LNCaP clone FGC (cell line): ENCODE measurements around the gene ISL1.

Experiments
- DNase-seq: peaks from one replicate; pipeline ENCODE4 v3.0.0-alpha.2; 2011; ENCODE audit warnings: low read depth
- H3K4me3 ChIP-seq: 2 replicates; pipeline ENCODE4 v1.5.1; 2011; ENCODE audit warnings: mild to moderate bottlenecking, low read depth, low read length, control low read depth
- TF ChIP-seq, protein P1 (sequence below): IDR thresholded peaks from 2 replicates; pipeline ENCODE4 v1.5.1; 2012; ENCODE audit warnings: mild to moderate bottlenecking; ENCODE audit not compliant: control insufficient read depth, insufficient read depth; ENCODE audit errors: extremely low read depth

The ISL1 gene

DNA sequence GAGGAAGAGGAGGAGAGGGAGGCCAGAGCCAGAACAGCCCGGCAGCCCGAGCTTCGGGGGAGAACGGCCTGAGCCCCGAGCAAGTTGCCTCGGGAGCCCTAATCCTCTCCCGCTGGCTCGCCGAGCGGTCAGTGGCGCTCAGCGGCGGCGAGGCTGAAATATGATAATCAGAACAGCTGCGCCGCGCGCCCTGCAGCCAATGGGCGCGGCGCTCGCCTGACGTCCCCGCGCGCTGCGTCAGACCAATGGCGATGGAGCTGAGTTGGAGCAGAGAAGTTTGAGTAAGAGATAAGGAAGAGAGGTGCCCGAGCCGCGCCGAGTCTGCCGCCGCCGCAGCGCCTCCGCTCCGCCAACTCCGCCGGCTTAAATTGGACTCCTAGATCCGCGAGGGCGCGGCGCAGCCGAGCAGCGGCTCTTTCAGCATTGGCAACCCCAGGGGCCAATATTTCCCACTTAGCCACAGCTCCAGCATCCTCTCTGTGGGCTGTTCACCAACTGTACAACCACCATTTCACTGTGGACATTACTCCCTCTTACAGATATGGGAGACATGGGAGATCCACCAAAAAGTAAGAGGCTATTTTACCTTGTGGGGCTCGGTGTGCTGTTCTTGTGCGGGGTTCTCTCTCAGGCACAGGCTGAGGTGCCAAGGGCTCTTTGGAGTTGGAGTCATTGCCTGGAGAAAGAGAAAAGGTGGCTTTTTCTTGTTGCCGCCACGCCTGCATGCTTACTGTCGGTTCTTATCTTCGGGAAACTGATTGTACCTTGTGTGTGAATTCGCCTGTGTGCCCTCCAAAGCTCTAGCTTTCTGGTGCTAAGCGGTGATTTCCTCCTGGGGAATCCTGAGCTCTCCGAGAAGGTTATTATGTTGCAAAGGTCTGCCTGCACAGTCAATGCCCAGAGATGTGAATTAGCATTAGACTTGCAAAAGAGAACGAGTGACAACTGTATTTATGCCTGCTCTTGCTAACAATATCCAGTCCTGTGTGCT is at the start of gene ISL1:
ISL1 (plus strand) TSS at position 318 of the 991 bp plus-strand sequence; CDS start at position 542, 224 bp downstream.
- TF ChIP-seq, protein P1, sequence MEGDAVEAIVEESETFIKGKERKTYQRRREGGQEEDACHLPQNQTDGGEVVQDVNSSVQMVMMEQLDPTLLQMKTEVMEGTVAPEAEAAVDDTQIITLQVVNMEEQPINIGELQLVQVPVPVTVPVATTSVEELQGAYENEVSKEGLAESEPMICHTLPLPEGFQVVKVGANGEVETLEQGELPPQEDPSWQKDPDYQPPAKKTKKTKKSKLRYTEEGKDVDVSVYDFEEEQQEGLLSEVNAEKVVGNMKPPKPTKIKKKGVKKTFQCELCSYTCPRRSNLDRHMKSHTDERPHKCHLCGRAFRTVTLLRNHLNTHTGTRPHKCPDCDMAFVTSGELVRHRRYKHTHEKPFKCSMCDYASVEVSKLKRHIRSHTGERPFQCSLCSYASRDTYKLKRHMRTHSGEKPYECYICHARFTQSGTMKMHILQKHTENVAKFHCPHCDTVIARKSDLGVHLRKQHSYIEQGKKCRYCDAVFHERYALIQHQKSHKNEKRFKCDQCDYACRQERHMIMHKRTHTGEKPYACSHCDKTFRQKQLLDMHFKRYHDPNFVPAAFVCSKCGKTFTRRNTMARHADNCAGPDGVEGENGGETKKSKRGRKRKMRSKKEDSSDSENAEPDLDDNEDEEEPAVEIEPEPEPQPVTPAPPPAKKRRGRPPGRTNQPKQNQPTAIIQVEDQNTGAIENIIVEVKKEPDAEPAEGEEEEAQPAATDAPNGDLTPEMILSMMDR = no peak
- H3K4me3 ChIP-seq = peak within 1 kb of the TSS; percentile 46
- DNase-seq = peak; percentile 35

DNA sequence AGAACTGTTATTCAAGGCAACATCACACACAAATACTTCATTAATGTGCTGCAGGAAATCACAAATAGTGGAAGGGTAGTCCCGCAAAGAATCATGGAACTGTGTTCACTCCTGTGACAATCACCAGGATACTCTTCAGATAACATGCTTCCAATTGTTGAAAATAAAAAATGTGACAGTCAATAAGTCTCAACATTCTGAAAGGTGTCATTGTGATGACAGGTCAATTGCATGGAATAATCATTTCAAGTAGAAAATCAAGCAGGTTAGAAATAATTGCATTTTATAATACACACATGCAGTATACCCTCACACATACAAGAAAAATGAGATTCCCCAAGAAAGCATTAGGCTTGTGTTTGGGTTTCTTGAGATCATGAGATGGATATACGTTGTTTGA is 46.4 kb upstream of the ISL1 start:
- H3K4me3 ChIP-seq = no peak overlapping the region
- TF ChIP-seq, protein P1 = no peak
- DNase-seq = no peak

DNA sequence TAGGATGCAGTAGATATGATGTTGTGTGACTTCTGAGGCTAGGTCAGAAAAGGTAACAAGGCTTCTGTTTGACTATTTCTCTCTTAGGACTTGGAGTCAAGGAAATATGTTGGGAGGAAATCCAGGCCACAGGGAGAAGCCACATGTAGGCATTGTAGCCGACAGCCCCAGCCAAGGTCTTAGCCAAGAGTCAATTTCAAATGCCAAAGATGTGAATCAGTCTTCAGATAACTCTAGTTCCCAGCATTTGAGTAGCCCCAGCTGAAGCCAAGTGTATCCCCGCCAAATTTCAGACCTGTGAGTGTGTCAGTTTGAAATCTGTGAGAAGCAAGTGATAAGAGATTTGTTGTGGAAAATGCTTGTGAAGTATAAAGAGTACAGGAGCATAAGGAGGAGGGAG is 38.1 kb upstream of the ISL1 start:
- DNase-seq = no peak
- no peak overlapping the region for H3K4me3 ChIP-seq
- TF ChIP-seq, protein P1 = no peak

DNA sequence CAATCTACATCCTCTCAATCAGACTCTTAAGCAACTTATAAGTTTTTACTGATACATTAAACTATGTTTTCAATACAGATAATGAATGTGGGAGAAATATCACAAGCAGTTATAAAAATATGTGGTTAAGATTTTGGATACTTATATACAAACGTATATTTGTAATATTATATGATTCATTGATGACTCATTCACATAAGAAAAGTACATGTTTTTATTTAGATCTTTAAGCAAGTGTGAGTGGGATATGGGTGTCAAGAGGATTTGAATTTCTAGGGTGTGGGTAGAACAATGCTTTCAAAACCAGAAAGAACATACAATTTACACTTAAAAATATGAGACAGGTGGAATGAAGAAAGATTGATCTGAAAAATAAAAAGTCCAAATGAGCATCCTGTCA is 36.1 kb upstream of the ISL1 start:
- no peak overlapping the region for H3K4me3 ChIP-seq
- no peak for DNase-seq
- TF ChIP-seq, protein P1 = no peak

DNA sequence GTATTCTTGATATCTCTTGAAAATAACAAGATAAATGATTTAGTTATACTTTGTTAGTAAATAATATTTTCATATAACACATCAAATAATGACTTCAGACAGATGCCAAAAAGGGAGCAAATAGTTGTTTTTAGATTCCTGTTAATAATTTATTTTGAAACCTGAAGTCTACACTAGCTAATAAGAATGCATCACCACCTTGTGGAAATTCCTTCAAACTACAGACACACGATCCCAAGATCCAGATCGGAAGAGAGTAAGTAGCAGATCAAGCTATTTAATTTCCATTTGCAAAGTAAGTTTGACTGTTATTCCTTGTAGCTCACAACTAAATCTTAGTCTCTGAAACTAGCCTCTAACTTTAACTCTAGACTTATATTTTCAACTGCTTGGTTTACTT is 35.5 kb upstream of the ISL1 start:
- peak; percentile 19 for DNase-seq
- TF ChIP-seq, protein P1 = peak; percentile 56
- H3K4me3 ChIP-seq = no peak overlapping the region

DNA sequence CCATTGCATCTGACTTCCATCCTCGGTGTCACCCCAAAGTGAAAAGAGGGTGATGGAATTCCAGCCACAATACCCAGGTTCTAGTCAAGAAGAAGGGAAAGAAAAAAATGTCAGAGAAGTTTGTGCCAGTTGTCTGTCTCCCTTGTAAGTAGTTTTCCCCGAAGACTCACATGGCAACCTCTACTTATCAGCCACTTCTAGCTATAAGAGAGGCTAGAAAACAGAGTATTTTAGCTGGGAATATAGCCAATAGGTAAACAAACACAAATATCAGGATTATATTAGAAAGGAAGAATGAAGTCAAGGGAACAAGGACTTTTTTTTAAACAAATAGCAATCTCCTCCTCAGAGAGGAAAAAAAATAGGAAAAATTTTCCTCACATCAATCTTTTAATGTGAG is 12.2 kb upstream of the ISL1 start:
- no peak for DNase-seq
- no peak overlapping the region for H3K4me3 ChIP-seq
- TF ChIP-seq, protein P1 = no peak
